ENCODE data around the gene OSBPL9. TPM values are rescaled to one million over a fixed set of nuclear protein-coding genes. Genes with fewer than 3 reads are reported as not detected.
A peak's percentile ranks its signal among the peaks of the same experiment; 100 is the strongest.

The OSBPL9 gene
- polyA plus RNA-seq, 4 donors = 19.7 to 72.9 (median 31.8) TPM

DNA sequence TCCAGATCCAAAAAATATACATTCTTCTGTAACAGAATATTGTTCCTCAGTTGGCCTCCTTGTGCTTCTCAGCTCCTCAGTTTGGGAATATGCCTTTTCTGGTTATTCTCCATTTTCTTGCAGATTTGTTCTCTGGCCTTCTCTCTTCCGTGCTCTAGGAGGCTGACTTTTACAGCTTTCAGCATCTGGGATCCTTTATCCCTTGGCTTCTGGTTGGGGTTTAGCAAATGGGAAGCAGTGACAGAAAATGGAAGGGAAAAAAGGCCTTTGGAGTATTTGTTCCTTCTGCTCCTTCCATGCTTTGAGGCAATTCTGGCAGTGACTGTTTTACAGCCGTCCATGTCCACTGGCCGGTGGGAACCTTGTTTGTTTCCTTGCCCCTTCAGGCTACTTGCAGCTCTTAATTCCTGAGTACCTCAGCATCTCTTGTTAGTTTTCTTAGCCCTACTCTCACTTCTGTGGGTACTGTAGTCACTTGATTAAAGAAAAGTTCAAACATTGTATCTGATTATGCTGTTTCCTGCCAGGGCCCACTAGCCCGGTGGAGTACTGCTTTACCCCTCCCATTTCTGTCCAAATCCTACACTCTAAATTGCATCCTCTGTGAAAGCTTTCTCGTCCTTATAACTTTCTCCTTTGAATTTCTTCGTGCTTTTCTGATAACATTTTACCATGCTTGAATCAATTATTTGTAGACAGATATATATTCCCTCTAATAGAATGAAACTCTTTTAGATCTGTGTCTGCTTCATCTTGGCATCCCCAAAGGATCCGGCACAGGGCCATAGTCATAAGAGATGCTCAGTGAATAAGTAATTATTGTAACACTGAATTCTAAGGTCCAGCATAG lies 118.2 kb downstream of the OSBPL9 start:
- no peaks in the 10 kb centered on the region for H3K9me3 ChIP-seq (ENCODE audit: control insufficient read depth in 2 of 2, insufficient read depth in 1 of 2, low read depth in 1 of 2, low read length in 1 of 2)
- peaks cover 0 to 10% (median 6%) of the 10 kb centered on the region in 3 donors for H3K4me1 ChIP-seq (ENCODE audit: control insufficient read depth in 3 of 3, insufficient read depth in 2 of 3, low read depth in 1 of 3, low read length in 2 of 3)
- no peak for FAIRE-seq
- no peak for DNase-seq
- no peak overlapping the region for H3K4me3 ChIP-seq (ENCODE audit: low read depth in 1 of 3, low read length in 3 of 3)
- H3K27me3 ChIP-seq (ENCODE audit: control insufficient read depth in 3 of 3, insufficient read depth in 3 of 3, low read length in 3 of 3) = no peaks in the 10 kb centered on the region
- WGBS, 3 donors = 71 to 84% (median 78%) methylated on average over 7 of the region's 7 CpGs
- H3K36me3 ChIP-seq (ENCODE audit: control insufficient read depth in 3 of 3, insufficient read depth in 2 of 3, low read depth in 1 of 3, low read length in 3 of 3) = no peaks in the 10 kb centered on the region
- H3K27ac ChIP-seq (ENCODE audit: low read depth in 1 of 3, low read length in 2 of 3) = no peak overlapping the region

DNA sequence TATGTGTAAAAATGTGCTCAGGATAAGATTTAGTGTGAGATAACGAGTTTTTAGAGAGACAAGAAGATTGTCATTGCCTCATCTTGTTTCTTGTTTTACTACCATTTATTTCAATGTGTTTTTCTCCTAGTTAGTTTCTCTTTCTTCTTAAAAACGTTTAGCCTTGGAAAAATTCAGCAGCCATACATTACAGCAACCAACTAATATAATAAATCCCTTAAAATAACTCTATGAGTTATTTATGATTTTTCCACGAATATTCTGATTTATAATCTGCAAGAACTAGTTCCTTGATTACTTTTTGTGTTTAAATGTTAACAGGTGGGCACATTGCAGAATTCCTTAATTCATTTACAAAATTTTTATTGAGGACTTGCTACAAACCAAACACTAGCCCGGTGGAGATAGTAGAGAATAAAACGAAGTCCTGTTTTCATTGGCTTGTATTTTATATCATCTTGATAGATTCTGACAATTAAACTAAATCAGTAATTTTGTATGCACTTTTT lies 118.9 kb downstream of the OSBPL9 start:
- Histone ChIP-seq H3K9me3 (ENCODE audit: control insufficient read depth in 2 of 2, insufficient read depth in 1 of 2, low read depth in 1 of 2, low read length in 1 of 2) (no peaks in the 10 kb centered on the region), H3K36me3 (ENCODE audit: control insufficient read depth in 3 of 3, insufficient read depth in 2 of 3, low read depth in 1 of 3, low read length in 3 of 3) (no peaks in the 10 kb centered on the region), H3K27ac (ENCODE audit: low read depth in 1 of 3, low read length in 2 of 3) (no peak overlapping the region), H3K4me1 (ENCODE audit: control insufficient read depth in 3 of 3, insufficient read depth in 2 of 3, low read depth in 1 of 3, low read length in 2 of 3) (peaks cover 0 to 10% (median 6%) of the 10 kb centered on the region in 3 donors), H3K4me3 (ENCODE audit: low read depth in 1 of 3, low read length in 3 of 3) (no peak overlapping the region), H3K27me3 (ENCODE audit: control insufficient read depth in 3 of 3, insufficient read depth in 3 of 3, low read length in 3 of 3) (no peaks in the 10 kb centered on the region)
- FAIRE-seq = no peak
- DNase-seq = no peak
- 66 to 69% (median 67%) methylated on average over 5 of the region's 5 CpGs for WGBS, 3 donors

- Histone ChIP-seq H3K27me3 (ENCODE audit: control insufficient read depth in 3 of 3, insufficient read depth in 3 of 3, low read length in 3 of 3) (no peaks in the 10 kb centered on the region), H3K4me3 (ENCODE audit: low read depth in 1 of 3, low read length in 3 of 3) (no peak overlapping the region), H3K4me1 (ENCODE audit: control insufficient read depth in 3 of 3, insufficient read depth in 2 of 3, low read depth in 1 of 3, low read length in 2 of 3) (peaks cover 0 to 10% (median 6%) of the 10 kb centered on the region in 3 donors), H3K9me3 (ENCODE audit: control insufficient read depth in 2 of 2, insufficient read depth in 1 of 2, low read depth in 1 of 2, low read length in 1 of 2) (no peaks in the 10 kb centered on the region), H3K27ac (ENCODE audit: low read depth in 1 of 3, low read length in 2 of 3) (peak overlapping the region in 1 of 3 donors; percentile 57), H3K36me3 (ENCODE audit: control insufficient read depth in 3 of 3, insufficient read depth in 2 of 3, low read depth in 1 of 3, low read length in 3 of 3) (no peaks in the 10 kb centered on the region)
- FAIRE-seq = no peak
- peak; percentile 69 to 78 for DNase-seq
Observed at GRCh38 chr1:51736702-51737101, 119.8 kb downstream of the OSBPL9 start.

DNA sequence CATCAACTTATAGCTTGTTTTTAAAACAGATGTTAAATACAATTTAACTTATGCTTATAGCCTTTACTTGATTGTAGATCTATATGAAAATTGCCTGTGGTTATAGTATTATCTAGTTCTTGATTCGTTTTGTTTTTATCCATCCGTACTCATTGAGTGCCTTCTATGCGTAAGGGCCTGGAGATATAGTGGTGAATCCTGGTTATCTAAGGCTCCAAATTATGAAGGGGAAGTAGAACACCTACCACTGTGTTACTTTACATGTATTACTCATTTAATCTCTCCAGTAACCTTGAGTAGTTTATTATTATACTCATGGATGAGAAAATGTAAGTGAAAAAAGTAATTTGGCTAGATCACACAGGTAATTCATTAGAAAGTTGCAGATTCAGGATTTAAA lies 121.8 kb downstream of the OSBPL9 start:
- Histone ChIP-seq H3K9me3 (ENCODE audit: control insufficient read depth in 2 of 2, insufficient read depth in 1 of 2, low read depth in 1 of 2, low read length in 1 of 2) (no peaks in the 10 kb centered on the region), H3K36me3 (ENCODE audit: control insufficient read depth in 3 of 3, insufficient read depth in 2 of 3, low read depth in 1 of 3, low read length in 3 of 3) (no peaks in the 10 kb centered on the region), H3K4me3 (ENCODE audit: low read depth in 1 of 3, low read length in 3 of 3) (no peak overlapping the region), H3K27ac (ENCODE audit: low read depth in 1 of 3, low read length in 2 of 3) (no peak overlapping the region), H3K4me1 (ENCODE audit: control insufficient read depth in 3 of 3, insufficient read depth in 2 of 3, low read depth in 1 of 3, low read length in 2 of 3) (peaks cover 0 to 10% (median 3%) of the 10 kb centered on the region in 3 donors), H3K27me3 (ENCODE audit: control insufficient read depth in 3 of 3, insufficient read depth in 3 of 3, low read length in 3 of 3) (no peaks in the 10 kb centered on the region)
- DNase-seq (no peak), FAIRE-seq (no peak)
- WGBS, 3 donors = 81 to 96% (median 93%) methylated on average over 3 of the region's 3 CpGs

GRCh38 chr1:51740652-51741051 lies 123.8 kb downstream of the OSBPL9 start:
- DNase-seq (no peak), FAIRE-seq (no peak)
- H3K4me1 ChIP-seq (ENCODE audit: control insufficient read depth in 3 of 3, insufficient read depth in 2 of 3, low read depth in 1 of 3, low read length in 2 of 3) = peaks cover 0 to 10% (median 3%) of the 10 kb centered on the region in 3 donors
- no peaks in the 10 kb centered on the region for H3K9me3 ChIP-seq (ENCODE audit: control insufficient read depth in 2 of 2, insufficient read depth in 1 of 2, low read depth in 1 of 2, low read length in 1 of 2)
- no peaks in the 10 kb centered on the region for H3K36me3 ChIP-seq (ENCODE audit: control insufficient read depth in 3 of 3, insufficient read depth in 2 of 3, low read depth in 1 of 3, low read length in 3 of 3)
- H3K27me3 ChIP-seq (ENCODE audit: control insufficient read depth in 3 of 3, insufficient read depth in 3 of 3, low read length in 3 of 3) = no peaks in the 10 kb centered on the region
- H3K4me3 ChIP-seq (ENCODE audit: low read depth in 1 of 3, low read length in 3 of 3) = no peak overlapping the region
- 73 to 77% (median 75%) methylated on average over 3 of the region's 3 CpGs for WGBS, 3 donors
- no peak overlapping the region for H3K27ac ChIP-seq (ENCODE audit: low read depth in 1 of 3, low read length in 2 of 3)

- Histone ChIP-seq H3K4me1 (ENCODE audit: control insufficient read depth in 3 of 3, insufficient read depth in 2 of 3, low read depth in 1 of 3, low read length in 2 of 3) (peaks cover 0 to 10% (median 3%) of the 10 kb centered on the region in 3 donors), H3K27ac (ENCODE audit: low read depth in 1 of 3, low read length in 2 of 3) (no peak overlapping the region), H3K27me3 (ENCODE audit: control insufficient read depth in 3 of 3, insufficient read depth in 3 of 3, low read length in 3 of 3) (no peaks in the 10 kb centered on the region), H3K9me3 (ENCODE audit: control insufficient read depth in 2 of 2, insufficient read depth in 1 of 2, low read depth in 1 of 2, low read length in 1 of 2) (no peaks in the 10 kb centered on the region), H3K4me3 (ENCODE audit: low read depth in 1 of 3, low read length in 3 of 3) (no peak overlapping the region), H3K36me3 (ENCODE audit: control insufficient read depth in 3 of 3, insufficient read depth in 2 of 3, low read depth in 1 of 3, low read length in 3 of 3) (peaks cover 0 to 2% (median 0%) of the 10 kb centered on the region in 3 donors)
- FAIRE-seq (no peak), DNase-seq (no peak)
- 88 to 97% (median 89%) methylated on average over 1 of the region's 1 CpG for WGBS, 3 donors
Observed at GRCh38 chr1:51741121-51741681, 124.3 kb downstream of the OSBPL9 start.

DNA sequence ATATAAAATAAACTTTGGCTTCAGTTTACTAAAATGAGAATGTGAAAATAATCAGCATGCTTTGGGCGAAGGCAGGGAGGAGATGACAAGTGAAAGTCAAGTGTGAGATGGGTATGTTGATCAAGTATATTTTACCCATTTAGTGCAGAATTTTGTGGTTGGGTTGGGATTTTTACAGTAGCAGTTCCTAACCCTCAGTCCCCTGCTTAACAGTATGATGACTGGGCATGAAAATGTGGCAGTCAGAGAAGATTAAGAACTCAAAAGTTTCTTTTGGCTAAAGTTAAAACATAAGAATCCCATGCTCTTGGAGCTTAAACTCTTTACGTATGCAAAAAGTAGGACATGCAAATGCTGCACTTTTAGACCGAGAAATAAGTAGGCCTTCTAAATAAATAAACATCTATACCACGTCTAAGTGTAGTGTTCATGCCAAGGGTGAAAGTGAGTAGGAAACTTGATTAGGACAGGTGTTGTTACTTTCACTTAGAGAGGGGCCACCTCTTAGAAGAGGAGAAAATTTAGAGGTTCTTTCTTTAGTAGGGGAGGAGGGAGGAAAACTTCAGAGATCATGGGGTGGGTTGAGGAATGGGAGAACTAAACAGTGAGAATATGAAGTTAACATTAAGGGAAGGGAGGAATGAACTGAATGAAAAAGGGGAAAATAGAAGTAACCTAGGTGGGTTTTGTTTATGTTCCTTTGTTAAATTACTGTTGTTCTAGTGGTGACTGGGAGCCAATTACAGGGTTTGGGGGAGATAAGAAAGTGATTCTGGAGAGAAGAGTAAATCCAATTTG lies 127.8 kb downstream of the OSBPL9 start:
- DNase-seq (no peak), FAIRE-seq (no peak)
- Histone ChIP-seq H3K9me3 (ENCODE audit: control insufficient read depth in 2 of 2, insufficient read depth in 1 of 2, low read depth in 1 of 2, low read length in 1 of 2) (no peaks in the 10 kb centered on the region), H3K36me3 (ENCODE audit: control insufficient read depth in 3 of 3, insufficient read depth in 2 of 3, low read depth in 1 of 3, low read length in 3 of 3) (peaks cover 0 to 13% (median 0%) of the 10 kb centered on the region in 3 donors), H3K4me1 (ENCODE audit: control insufficient read depth in 3 of 3, insufficient read depth in 2 of 3, low read depth in 1 of 3, low read length in 2 of 3) (no peaks in the 10 kb centered on the region), H3K27ac (ENCODE audit: low read depth in 1 of 3, low read length in 2 of 3) (no peak overlapping the region), H3K4me3 (ENCODE audit: low read depth in 1 of 3, low read length in 3 of 3) (no peak overlapping the region), H3K27me3 (ENCODE audit: control insufficient read depth in 3 of 3, insufficient read depth in 3 of 3, low read length in 3 of 3) (no peaks in the 10 kb centered on the region)
- WGBS, 3 donors = 71 to 74% (median 74%) methylated on average over 4 of the region's 4 CpGs

- DNase-seq = no peak
- Histone ChIP-seq H3K4me1 (ENCODE audit: control insufficient read depth in 3 of 3, insufficient read depth in 2 of 3, low read depth in 1 of 3, low read length in 2 of 3) (no peaks in the 10 kb centered on the region), H3K9me3 (ENCODE audit: control insufficient read depth in 2 of 2, insufficient read depth in 1 of 2, low read depth in 1 of 2, low read length in 1 of 2) (no peaks in the 10 kb centered on the region), H3K27me3 (ENCODE audit: control insufficient read depth in 3 of 3, insufficient read depth in 3 of 3, low read length in 3 of 3) (no peaks in the 10 kb centered on the region), H3K4me3 (ENCODE audit: low read depth in 1 of 3, low read length in 3 of 3) (no peak overlapping the region), H3K27ac (ENCODE audit: low read depth in 1 of 3, low read length in 2 of 3) (no peak overlapping the region), H3K36me3 (ENCODE audit: control insufficient read depth in 3 of 3, insufficient read depth in 2 of 3, low read depth in 1 of 3, low read length in 3 of 3) (peaks cover 0 to 13% (median 0%) of the 10 kb centered on the region in 3 donors)
- no peak for FAIRE-seq
Observed at GRCh38 chr1:51745304-51745570, 128.3 kb downstream of the OSBPL9 start.

All from small intestine (tissue), 7 donors.